ENCODE data around the gene CAPN11. TPM values are rescaled to one million over a fixed set of nuclear protein-coding genes. Genes with fewer than 3 reads are reported as not detected.

Gene CAPN11
- total and polyA plus RNA-seq, 2 donors (not counting 3 experiments of a cell fraction or from before 2014, with no cell fraction given): 1.4 to 1.7 TPM

GRCh38 chr6:44219815-44220784, 61.5 kb downstream of the CAPN11 start:
- Histone ChIP-seq H3K9ac (replicated peaks; ENCODE audit: extremely low read depth, insufficient read depth, low read length) (peak overlapping the region; percentile 78), H2AFZ (ENCODE audit: low read depth, low read length) (no peak overlapping the region), H4K20me1 (replicated peaks; ENCODE audit: control insufficient read depth, extremely low read depth, insufficient read depth, low read length) (no peaks in the 10 kb centered on the region), H3K4me1 (ENCODE audit: control insufficient read depth, extremely low read depth, insufficient read depth, low read length) (peaks cover 51% of the 10 kb centered on the region), H3K36me3 (ENCODE audit: control insufficient read depth in 2 of 2, extremely low read depth in 1 of 2, insufficient read depth in 2 of 2, low read length in 2 of 2) (no peaks in the 10 kb centered on the region), H3K9me1 (replicated peaks; ENCODE audit: control insufficient read depth, extremely low read depth, insufficient read depth, low read length) (no peaks in the 10 kb centered on the region), H3K9me3 (replicated peaks; ENCODE audit: control insufficient read depth, insufficient read depth, low read length) (no peaks in the 10 kb centered on the region), H3K79me2 (ENCODE audit: control insufficient read depth, insufficient read depth, low read length) (peaks cover 41% of the 10 kb centered on the region), H3K4me3 (replicated peaks in 1 of 3; ENCODE audit: insufficient read depth in 1 of 3, low read depth in 1 of 3, low read length in 3 of 3) (peak overlapping the region; percentile 48 to 75 (median 73)), H3K27me3 (ENCODE audit: control insufficient read depth in 2 of 2, insufficient read depth in 2 of 2, low read length in 2 of 2) (no peaks in the 10 kb centered on the region), H3K27ac (ENCODE audit: insufficient read depth, low read depth, low read length) (peak overlapping the region; percentile 97), H3K4me2 (ENCODE audit: insufficient read depth, low read length) (peak overlapping the region; percentile 84)
- FAIRE-seq (peak; percentile 54), DNase-seq (ENCODE audit: low read depth, low spot score) (no peak)
- TSS peak; percentile 58 for BruUV-seq (replicated peaks)
- intact Hi-C loops (cut with micrococcal nuclease): loop anchor here (2.0 kb wide), 2 partner anchors 33 to 37 kb away; partner anchors contain the start of gene SLC35B2
- TF ChIP-seq CTCF (IDR thresholded peaks at IDR 0.05; ENCODE audit: extremely low read depth in 1 of 2, insufficient read depth in 1 of 2, low read depth in 1 of 2, low read length in 2 of 2) (peak in 1 of 2 donors; percentile 16), FOS (IDR thresholded peaks at IDR 0.05; ENCODE audit: borderline replicate concordance, insufficient read depth, low read length) (no peak), JUN (IDR thresholded peaks at IDR 0.05; ENCODE audit: borderline replicate concordance, insufficient read depth, insufficient read length, low read depth) (no peak), MYC (IDR thresholded peaks at IDR 0.05; ENCODE audit: low read depth, low read length) (no peak)
- TF ChIP-seq, protein P1, sequence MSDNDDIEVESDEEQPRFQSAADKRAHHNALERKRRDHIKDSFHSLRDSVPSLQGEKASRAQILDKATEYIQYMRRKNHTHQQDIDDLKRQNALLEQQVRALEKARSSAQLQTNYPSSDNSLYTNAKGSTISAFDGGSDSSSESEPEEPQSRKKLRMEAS (IDR thresholded peaks at IDR 0.05; ENCODE audit: insufficient read depth, insufficient read length): no peak
- POLR2A ChIA-PET: interaction anchor here (0.6 to 5.3 kb wide), 5 partner anchors 27 to 131 kb away, joined by 3 to 34 read pairs (median 6); partner anchors contain the start of gene HSP90AB1
- CTCF ChIA-PET: interaction anchor here (0.7 to 9.2 kb wide), 8 partner anchors 14 to 123 kb away, joined by 3 to 91 read pairs (median 5); partner anchors contain the start of gene HSP90AB1
- dilution Hi-C loops (cut with MboI; ENCODE audit: extremely low pct_ligation_motif_present, low sequenced_read_pairs): no loop called here

All from endothelial cell of umbilical vein (primary cell).